ENCODE data around the gene PKD2.
"Not testable (repeated sequence)": the region's sequence is repeated elsewhere in the genome, so short reads cannot be mapped to it uniquely, and the experiment has no call there.

Gene PKD2

DNA sequence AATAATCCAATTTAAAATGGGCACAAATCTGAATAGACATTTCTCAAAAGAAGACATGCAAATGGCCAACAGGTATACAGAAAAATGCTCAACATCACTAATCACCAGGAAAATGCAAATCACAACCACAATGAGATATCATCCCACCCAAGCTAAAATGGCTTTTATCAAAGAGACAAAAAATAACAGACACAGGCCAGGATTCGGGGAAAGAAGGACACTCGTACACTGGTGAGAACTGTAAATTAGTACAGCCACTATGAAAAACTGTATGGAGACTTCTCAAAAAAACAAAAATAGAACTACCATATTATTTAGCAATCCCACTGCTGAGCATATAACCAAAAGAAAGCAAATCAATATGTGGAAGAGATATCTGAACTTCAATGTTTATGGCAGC, 23.4 kb upstream of the PKD2 start:
- in situ Hi-C loops (cut with MboI; ENCODE audit: low pct_unique_long_range_greater_than_20kb, low sequenced_read_pairs), result no loop called here
- DNase-seq, result no peak

DNA sequence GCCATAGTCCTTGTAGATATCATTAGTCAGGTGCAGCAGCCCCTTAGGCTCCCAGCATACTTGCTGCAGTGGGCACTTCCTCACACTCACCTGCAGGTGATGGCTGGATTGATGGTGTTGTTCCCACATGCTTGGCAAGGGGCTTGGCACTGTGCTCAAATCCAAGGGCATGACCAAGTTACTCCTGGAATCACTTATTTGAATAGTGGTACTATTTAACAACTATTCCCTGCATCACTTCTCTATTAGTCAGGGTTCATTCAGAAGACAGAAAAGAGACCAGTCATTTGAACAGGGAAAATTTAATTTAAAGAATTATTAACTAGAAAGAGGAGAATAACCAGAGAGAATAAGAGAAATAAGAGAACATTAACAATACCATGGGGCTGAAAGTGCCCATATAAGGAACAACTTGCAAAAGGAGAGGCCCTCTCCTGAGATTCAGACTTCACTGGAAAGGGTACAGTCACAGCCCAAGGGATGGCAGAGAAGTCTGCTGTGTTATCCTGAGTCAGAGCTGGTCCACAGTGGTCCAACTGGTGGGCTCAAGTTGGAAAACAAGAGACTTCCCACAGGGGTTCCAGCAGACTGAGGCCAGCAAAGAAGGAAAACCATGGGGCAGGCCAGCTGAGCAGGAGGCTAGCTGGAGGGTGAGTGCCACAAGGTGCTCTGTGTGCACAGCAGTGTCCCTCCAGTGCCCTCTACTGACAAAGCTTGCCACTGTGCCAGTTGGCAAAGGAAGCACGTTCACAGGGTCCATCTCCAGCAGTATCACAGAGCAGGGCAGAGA, 22.1 kb upstream of the PKD2 start:
- in situ Hi-C loops (cut with MboI; ENCODE audit: low pct_unique_long_range_greater_than_20kb, low sequenced_read_pairs), result no loop called here
- peak; percentile 65 for DNase-seq

DNA sequence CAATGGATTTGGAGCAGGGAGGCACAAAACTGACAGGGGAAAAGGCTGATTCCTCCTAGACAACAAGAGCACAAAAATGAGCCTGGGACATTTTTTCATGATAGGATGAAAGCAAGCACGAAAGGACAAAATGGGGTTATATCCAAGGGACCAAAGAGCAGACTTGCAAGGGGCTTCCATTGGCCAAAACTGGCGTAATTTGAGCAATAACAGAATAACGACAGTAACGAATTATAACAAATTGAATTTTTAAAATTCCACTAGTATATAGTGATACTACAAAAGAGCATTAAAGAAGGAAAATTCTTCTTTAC, 21.6 kb upstream of the PKD2 start:
- in situ Hi-C loops (cut with MboI; ENCODE audit: low pct_unique_long_range_greater_than_20kb, low sequenced_read_pairs), result no loop called here
- no peak for DNase-seq

DNA sequence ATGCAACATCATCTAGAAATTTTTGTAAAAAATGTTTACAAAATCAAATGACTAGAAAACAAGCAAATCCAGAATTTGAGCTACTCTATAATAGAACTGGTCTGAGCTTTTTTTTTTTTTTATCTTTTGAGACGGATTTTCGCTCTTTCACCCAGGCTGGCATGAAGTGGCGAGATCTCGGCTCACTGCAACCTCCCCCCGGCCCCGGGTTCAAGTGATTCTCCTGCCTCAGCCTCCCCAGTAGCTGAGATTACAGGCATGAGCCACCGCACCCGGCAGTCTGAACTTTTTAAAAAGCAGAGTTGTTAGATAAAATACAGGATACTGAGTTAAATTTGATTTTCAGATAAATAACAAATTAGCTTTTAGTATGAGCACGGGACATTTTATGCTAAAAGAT, 20.9 kb upstream of the PKD2 start:
- in situ Hi-C loops (cut with MboI; ENCODE audit: low pct_unique_long_range_greater_than_20kb, low sequenced_read_pairs), result no loop called here
- DNase-seq, result no peak

DNA sequence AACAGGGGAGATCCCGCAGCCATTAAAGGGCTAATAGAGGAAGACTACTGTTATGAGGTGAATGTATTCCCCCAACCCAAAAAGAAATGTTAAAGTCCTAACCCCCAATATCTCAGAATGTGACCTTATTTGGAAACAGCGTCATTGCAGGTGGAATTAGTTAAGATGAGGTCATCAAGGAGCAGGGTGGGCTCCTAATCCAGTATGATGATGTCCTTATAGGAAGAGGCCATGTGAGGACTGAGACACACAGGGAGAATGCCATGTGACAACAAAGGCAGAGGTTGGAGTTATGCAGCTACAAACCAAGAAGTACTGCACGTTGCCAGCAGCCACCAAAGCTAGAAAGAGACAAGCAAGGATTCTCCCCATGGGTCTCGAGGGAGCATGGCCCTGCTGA, 17.7 kb upstream of the PKD2 start:
- in situ Hi-C loops (cut with MboI; ENCODE audit: low pct_unique_long_range_greater_than_20kb, low sequenced_read_pairs), result no loop called here
- DNase-seq, result no peak

DNA sequence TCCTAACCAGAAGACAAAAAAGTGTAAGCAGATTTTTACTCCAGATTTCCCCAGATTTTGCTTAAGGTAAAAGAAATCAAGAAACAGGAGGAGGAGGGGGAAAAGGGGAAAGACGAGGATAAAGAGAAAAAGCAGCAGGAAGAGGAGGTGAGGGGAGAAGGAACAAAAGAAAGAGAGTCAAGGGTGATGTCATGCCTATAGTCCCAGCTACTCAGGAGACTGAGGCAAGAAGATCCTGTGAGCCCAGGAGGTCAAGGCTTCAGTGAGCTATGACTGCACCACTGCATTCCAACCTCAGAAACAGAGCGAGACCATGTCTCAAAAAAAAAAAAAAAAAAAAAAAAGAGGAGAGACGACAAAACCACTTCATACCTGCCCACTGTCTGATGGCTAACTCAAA, 12.0 kb upstream of the PKD2 start:
- in situ Hi-C loops (cut with MboI; ENCODE audit: low pct_unique_long_range_greater_than_20kb, low sequenced_read_pairs), result no loop called here
- DNase-seq, result no peak

DNA sequence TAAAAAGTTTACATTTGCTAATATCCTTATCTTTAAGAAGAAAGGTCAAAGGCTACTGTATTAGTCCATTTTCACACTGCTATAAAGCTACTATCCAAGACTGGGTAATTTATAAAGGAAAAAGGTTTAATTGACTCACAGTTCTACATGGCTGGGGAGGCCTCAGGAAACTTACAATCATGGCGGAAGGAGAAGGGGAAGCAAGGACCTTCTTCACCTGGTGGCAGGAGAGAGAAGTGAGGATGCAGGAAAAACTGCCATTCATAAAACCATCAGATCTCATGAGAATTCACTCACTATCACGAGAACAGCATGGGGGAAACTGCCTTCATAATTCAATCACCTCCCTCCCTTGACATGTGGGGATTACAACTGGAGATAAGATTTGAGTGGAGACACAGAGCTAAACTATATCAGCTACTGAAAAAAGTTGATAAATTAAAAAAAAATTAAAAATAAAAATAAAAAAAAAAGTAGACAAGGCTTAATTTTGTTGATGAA, 8.2 kb upstream of the PKD2 start:
- DNase-seq; in situ Hi-C loops (cut with MboI; ENCODE audit: low pct_unique_long_range_greater_than_20kb, low sequenced_read_pairs): not testable (repeated sequence)

DNA sequence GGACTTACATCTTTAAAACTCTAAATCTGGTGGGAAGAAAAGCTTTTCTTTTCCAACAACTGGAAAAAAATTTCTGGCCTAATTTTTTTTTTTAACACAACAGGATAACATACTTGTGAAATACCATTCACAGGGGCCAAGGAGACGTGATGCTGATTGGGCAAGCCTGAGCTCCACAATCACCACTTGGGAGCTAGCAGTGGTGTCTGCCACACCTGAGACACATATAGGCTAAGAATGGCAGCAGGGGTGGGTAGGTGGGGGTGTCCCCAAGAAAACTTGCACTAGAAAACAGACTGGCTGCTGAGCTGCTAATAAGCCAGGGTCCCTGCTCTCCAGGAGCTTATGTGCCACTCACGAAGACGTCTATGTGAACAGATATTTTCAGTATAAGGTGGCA, 5.6 kb upstream of the PKD2 start:
- no peak for DNase-seq
- in situ Hi-C loops (cut with MboI; ENCODE audit: low pct_unique_long_range_greater_than_20kb, low sequenced_read_pairs), result no loop called here

DNA sequence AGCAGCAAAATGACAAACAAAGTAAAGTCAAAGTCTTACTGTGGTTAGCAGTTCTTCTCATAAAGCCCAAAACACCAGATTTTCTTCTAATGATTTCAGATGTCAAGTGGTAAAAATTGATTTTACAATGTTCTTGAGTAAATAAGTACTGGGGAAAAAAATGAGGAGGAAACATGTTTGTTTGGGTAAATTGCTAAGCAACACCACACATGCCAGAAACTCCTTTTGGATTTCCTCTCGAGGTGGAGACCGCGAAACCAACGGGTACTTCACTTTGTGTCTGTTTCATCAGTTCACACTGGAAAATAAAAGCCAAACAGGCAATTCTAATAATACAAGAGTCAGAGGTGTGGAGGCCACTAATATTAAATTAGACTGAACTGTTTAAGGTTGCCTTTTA, 4.6 kb upstream of the PKD2 start:
- no peak for DNase-seq
- in situ Hi-C loops (cut with MboI; ENCODE audit: low pct_unique_long_range_greater_than_20kb, low sequenced_read_pairs), result no loop called here

DNA sequence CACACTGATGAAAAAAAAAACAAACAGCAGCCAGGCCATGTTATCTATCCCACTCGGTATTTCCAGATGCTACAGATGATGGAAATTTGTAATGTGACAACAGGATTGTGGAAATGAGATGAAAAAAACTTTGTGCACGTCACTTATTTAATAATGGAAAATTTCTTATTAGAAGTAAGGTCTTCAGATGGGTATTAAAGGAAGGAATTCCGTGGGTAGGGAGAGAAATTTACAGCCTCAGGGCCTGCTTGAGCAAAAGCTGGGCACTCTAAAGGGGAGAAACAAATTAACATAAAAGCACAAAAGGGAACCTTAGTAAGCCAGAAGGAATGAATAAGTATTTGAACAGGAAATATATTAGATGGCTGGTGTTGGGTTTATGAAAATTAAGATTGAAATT, 4.2 kb upstream of the PKD2 start:
- no peak for DNase-seq
- in situ Hi-C loops (cut with MboI; ENCODE audit: low pct_unique_long_range_greater_than_20kb, low sequenced_read_pairs), result no loop called here

DNA sequence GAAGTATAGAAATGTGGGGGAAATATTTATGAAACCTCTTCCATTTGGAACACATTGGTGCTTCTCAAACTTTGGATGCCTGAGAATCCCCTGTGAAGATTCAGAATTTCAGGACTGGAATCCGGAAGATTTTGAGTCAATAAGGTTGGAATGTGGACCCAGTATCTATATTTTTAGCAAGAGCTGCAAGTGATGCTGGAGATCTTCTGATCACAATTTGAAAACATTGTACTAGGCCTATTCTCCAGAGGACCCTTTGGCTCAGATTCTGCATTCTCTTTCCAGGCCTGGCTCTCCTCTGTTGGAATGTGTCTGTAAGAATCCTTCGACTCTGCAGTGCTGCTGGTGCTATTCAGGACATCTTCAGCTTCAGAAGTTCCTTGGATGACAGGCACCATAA, 2.4 kb upstream of the PKD2 start:
- DNase-seq, result no peak
- in situ Hi-C loops (cut with MboI; ENCODE audit: low pct_unique_long_range_greater_than_20kb, low sequenced_read_pairs), result no loop called here

DNA sequence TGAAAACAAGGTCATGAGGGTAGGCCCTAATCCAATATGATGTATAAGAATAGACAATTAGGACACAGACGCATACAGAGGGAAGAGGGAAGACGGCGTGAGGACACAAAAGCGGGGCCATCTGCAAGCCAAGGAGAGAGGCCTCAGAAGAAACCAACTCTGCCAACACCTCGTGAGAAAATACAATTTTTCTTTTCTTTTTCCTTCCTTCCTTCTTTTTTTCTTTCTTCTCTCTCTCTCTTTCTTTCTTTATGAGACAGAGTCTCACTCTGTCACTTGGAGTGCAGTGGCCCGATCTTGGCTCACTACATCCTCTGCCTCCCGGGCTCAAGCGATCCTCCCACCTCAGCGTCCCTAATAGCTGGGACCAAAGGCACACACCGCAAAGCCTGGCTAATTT, 1.5 kb upstream of the PKD2 start:
- no peak for DNase-seq
- in situ Hi-C loops (cut with MboI; ENCODE audit: low pct_unique_long_range_greater_than_20kb, low sequenced_read_pairs), result no loop called here

DNA sequence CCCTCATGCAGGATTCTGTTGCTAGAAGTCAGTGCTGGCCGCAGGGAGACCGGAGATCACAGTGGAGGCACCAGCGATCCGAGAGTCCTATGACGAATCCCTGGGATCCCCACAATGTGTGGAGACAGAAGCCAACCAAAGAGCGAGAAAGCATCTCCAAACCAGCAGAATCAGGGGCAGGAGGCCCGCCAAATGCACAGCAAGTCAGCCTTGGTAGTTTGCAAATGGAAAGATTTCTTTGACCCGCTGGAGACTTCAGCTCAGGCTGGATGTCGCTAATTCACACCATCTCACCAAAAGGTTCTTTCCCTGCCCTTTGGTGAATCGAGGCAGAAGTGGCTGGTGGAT, 505 bp upstream of the PKD2 start:
- in situ Hi-C loops (cut with MboI; ENCODE audit: low pct_unique_long_range_greater_than_20kb, low sequenced_read_pairs), result no loop called here
- no peak for DNase-seq

DNA sequence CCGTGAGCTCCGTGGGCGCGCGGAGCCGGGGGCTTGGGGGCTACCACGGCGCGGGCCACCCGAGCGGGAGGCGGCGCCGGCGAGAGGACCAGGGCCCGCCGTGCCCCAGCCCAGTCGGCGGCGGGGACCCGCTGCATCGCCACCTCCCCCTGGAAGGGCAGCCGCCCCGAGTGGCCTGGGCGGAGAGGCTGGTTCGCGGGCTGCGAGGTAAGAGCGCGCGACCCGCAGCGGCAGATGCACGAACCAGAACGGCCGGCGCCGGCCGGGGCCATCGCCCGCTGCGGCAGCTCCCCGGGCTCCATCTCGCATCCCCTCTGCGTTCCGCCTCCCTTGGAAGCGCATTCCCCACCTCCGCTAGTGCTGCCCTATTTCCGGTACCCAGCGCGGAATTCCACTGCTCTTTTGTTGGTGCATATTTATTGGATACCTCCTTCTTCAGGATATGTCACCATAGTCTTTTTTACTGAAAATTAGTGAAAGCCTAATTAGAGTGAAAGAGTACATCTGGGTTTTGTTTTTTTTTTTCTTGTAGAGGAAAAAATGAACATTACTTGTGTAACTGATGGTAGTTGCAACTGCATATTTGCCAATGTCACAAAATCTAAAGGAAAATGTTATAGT, 797 bp downstream of the PKD2 start:
- in situ Hi-C loops (cut with MboI; ENCODE audit: low pct_unique_long_range_greater_than_20kb, low sequenced_read_pairs), result no loop called here
- DNase-seq, result peak; percentile 39

DNA sequence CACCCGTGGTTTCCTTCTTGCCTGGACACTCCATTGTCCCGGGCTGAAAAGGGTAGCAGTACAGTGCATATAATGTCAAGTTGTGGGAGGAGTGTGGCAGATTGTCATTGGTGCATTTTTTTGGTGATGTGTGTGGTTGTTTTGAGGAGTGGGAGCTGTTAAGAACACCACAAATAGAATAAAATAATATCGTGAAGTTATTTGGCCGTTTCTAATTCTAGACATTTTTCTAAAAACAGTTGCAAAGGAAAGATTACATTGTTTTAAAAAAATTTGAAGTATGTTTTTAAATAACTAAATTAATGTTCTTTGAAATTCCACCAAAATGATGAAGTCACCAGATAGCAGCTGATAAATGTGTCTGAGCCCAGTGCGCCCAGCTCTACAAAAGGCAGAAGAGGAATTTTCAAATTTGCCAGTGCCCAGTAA, 1.3 kb downstream of the PKD2 start:
- DNase-seq, result no peak
- in situ Hi-C loops (cut with MboI; ENCODE audit: low pct_unique_long_range_greater_than_20kb, low sequenced_read_pairs), result no loop called here

DNA sequence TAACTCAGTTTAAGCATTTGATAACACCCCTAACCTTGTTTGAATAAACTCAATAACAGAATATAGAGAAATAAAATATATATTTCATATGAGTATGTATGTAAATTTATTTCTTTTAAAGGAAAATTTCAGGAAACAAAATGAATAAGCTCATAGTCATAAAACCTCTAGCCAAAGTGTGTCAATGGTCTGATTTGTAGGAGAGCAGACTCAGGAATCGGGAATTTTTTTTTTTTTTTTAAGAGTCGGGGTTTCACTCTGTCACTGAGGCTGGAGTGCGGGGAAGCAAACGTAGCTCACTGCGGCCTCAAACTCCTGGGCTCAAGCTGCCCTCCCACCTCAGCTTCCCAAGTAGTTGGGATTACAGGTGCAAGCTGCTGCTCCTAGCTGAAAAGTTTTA, 2.4 kb downstream of the PKD2 start:
- DNase-seq, result no peak
- in situ Hi-C loops (cut with MboI; ENCODE audit: low pct_unique_long_range_greater_than_20kb, low sequenced_read_pairs), result no loop called here

DNA sequence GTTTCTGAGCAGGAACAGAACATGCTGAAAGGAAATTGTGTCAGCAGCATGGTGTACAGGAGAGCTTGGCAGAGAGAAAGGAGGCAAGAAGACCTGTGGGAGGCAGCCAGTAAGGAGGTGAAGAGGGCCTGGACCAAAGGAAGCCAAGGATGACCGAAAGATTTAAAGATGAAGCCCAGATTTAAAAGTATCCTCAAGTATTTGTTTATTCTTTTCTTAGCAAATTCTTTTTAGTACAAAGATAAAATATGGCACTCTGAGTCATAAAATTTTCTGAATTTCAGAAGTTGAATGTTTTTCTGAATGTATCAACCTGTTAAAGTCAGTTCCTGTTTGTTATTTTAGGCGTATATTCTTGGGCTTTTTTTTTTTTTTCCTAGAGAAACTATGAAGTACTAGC, 3.5 kb downstream of the PKD2 start:
- DNase-seq, result no peak
- in situ Hi-C loops (cut with MboI; ENCODE audit: low pct_unique_long_range_greater_than_20kb, low sequenced_read_pairs), result no loop called here

DNA sequence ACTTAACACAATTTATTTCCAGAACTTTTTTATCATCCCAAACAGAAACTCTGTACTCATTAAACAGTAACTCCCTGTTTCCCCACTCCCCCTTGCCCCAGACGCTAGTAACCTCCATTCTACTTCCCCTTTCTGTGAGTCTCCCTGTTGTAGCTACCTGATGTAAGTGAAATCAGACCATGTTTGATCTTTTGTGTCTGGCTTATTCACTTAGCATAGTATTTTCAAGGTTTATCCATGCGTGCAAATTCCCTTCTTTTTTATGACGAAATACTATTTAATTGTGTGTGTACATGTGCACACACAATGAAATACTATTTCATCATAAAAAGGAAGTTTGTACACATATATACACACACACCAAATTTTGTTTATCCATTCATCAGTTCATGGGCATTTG, 5.2 kb downstream of the PKD2 start:
- in situ Hi-C loops (cut with MboI; ENCODE audit: low pct_unique_long_range_greater_than_20kb, low sequenced_read_pairs), result no loop called here
- DNase-seq, result peak; percentile 81

DNA sequence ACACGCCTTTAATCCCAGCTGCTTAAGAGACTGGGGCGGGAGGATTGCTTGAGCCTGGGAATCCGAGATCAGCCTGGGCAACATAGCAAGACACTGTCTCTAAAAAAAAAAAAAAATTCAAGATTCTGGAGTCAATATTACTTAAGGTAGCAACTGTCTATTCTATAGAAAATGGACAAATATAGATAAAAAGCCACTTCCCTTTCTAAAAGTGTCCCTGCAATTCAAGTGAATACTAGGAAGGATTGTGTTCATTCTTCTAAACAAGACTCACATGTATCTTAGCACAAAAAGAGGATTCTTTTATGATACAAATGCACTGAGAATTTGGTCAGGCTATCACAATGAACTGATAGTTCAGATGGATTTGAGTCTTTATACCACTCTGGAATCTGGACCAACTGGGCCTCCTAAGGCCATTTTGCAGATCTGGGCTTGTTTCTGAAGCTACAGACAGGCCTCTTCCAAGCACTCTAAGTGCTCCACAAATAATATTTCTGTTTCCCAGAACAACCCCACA, 7.0 kb downstream of the PKD2 start:
- no peak for DNase-seq
- in situ Hi-C loops (cut with MboI; ENCODE audit: low pct_unique_long_range_greater_than_20kb, low sequenced_read_pairs), result no loop called here

DNA sequence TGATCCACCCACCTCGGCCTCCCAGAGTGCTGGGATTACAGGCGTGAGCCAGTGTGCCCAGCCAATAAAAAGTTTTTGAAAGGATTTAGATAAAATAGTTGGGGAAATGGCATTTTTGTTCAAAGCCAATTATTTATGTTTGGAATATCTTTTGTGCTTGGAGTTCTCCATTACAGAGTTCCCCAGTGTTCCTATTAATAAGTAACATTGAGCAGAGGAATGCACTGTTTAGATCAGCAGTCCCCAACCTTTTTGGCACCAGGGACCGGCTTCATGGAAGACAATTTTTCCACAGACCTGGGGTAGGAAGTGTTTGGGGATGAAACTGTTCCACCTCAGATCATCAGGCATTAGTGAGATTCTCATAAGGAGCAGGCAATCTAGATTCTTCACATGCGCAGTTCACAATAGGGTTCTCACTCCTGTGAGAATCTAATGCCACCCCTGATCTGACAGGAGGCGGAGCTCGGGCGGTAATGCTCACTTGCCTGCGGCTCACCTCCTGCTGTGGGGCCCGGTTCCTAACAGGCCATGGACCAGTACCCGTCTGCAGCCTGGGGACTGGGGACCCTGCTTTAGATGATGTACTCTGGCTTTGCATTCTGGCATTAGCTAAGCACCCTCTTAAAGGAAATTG, 8.3 kb downstream of the PKD2 start:
- no peak for DNase-seq
- in situ Hi-C loops (cut with MboI; ENCODE audit: low pct_unique_long_range_greater_than_20kb, low sequenced_read_pairs), result no loop called here
